ENCODE measurements around the gene STK11.

The STK11 gene

DNA sequence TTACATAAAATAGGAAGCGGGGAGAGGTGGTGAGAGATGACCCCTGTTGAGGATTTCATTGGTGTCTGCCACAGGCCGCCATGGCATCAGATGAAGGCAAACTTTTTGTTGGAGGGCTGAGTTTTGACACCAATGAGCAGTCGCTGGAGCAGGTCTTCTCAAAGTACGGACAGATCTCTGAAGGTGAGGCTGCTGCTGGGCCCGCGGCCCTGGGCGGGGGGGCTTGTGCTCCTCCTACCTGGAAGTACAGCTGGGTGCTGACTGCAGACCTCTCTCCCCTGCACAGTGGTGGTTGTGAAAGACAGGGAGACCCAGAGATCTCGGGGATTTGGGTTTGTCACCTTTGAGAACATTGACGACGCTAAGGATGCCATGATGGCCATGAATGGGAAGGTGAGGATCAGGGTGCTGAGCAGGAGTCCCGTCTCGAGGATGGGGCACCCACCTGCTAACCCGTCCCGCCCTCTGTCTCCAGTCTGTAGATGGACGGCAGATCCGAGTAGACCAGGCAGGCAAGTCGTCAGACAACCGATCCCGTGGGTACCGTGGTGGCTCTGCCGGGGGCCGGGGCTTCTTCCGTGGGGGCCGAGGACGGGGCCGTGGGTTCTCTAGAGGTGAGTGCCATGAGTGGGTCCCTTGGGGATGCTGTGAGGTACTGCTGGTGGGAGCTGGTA is 65.4 kb downstream of the STK11 start:
- no peaks in the 10 kb centered on the region for H3K9me3 ChIP-seq (ENCODE audit: control insufficient read depth, low read length)
- peaks cover 75% of the 10 kb centered on the region for H3K4me1 ChIP-seq (ENCODE audit: control insufficient read depth, insufficient read depth, low read length, poor library complexity, severe bottlenecking)
- no peaks in the 10 kb centered on the region for H3K27me3 ChIP-seq (replicated peaks; ENCODE audit: control insufficient read depth, insufficient read depth, low read length, poor library complexity, severe bottlenecking)
- H3K4me3 ChIP-seq (ENCODE audit: insufficient read depth, low read depth, low read length, poor library complexity, severe bottlenecking) = peak overlapping the region; percentile 73
- H3K27ac ChIP-seq (ENCODE audit: insufficient read depth, low read length, poor library complexity, severe bottlenecking) = peak overlapping the region; percentile 78
- H3K36me3 ChIP-seq (ENCODE audit: control insufficient read depth, insufficient read depth, low read length) = peaks cover 45% of the 10 kb centered on the region
- no peak for DNase-seq

DNA sequence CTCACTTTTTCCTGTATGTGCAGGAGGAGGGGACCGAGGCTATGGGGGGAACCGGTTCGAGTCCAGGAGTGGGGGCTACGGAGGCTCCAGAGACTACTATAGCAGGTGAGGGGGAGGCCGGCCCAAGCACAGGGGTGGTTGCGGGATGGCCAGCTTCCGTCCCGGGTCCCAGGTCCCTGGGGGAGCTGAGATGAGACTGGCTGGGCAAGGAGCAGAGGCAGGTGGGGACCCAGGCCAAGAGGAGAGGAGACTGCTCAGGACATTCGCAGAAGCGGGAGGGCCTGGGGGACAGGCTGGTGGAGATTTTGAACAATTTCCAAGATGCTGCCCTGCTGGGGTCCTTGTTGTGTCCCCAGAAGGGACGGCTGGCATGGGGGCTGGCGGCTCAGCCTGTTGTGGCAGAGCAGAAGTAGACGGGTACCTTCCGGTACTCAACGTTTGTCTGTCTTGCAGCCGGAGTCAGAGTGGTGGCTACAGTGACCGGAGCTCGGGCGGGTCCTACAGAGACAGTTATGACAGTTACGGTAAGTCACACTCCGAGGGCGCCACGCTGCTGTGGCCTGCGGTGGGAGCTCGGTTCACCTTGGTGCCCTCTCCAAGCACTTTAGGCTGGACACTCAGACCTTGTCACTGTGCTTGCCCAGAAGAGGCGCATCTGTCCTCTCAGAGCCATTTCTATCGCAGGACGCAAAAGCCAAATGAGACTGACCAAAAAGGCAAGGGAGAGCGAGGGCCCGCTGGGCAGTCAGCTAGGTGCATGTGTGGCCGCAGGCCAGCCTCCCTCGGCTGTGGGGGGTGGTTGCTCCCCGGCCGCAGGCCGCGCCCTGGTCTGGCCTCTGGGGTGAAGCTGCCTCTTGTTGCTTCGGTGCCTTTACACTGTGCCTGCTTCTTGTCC is 66.2 kb downstream of the STK11 start:
- Histone ChIP-seq H3K9me3 (ENCODE audit: control insufficient read depth, low read length) (no peaks in the 10 kb centered on the region), H3K27me3 (replicated peaks; ENCODE audit: control insufficient read depth, insufficient read depth, low read length, poor library complexity, severe bottlenecking) (no peaks in the 10 kb centered on the region), H3K4me1 (ENCODE audit: control insufficient read depth, insufficient read depth, low read length, poor library complexity, severe bottlenecking) (peaks cover 77% of the 10 kb centered on the region), H3K36me3 (ENCODE audit: control insufficient read depth, insufficient read depth, low read length) (peaks cover 45% of the 10 kb centered on the region), H3K27ac (ENCODE audit: insufficient read depth, low read length, poor library complexity, severe bottlenecking) (peak overlapping the region; percentile 23), H3K4me3 (ENCODE audit: insufficient read depth, low read depth, low read length, poor library complexity, severe bottlenecking) (peak overlapping the region; percentile 9)
- no peak for DNase-seq

DNA sequence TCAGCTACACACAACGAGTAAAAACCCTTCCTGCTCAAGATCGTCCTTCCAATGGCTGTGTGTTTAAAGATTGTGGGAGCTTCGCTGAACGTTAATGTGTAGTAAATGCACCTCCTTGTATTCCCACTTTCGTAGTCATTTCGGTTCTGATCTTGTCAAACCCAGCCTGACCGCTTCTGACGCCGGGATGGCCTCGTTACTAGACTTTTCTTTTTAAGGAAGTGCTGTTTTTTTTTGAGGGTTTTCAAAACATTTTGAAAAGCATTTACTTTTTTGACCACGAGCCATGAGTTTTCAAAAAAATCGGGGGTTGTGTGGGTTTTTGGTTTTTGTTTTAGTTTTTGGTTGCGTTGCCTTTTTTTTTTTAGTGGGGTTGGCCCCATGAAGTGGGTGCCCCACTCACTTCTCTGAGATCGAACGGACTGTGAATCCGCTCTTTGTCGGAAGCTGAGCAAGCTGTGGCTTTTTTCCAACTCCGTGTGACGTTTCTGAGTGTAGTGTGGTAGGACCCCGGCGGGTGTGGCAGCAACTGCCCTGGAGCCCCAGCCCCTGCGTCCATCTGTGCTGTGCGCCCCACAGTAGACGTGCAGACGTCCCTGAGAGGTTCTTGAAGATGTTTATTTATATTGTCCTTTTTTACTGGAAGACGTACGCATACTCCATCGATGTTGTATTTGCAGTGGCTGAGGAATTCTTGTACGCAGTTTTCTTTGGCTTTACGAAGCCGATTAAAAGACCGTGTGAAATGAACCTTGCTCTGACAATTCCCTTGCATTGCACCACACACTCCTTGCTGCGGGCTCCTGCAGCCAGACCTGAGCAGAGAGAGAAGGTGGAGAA is 67.1 kb downstream of the STK11 start:
- no peak overlapping the region for H3K4me3 ChIP-seq (ENCODE audit: insufficient read depth, low read depth, low read length, poor library complexity, severe bottlenecking)
- peak overlapping the region; percentile 23 for H3K27ac ChIP-seq (ENCODE audit: insufficient read depth, low read length, poor library complexity, severe bottlenecking)
- DNase-seq = no peak
- no peaks in the 10 kb centered on the region for H3K9me3 ChIP-seq (ENCODE audit: control insufficient read depth, low read length)
- no peaks in the 10 kb centered on the region for H3K27me3 ChIP-seq (replicated peaks; ENCODE audit: control insufficient read depth, insufficient read depth, low read length, poor library complexity, severe bottlenecking)
- peaks cover 52% of the 10 kb centered on the region for H3K36me3 ChIP-seq (ENCODE audit: control insufficient read depth, insufficient read depth, low read length)
- peaks cover 71% of the 10 kb centered on the region for H3K4me1 ChIP-seq (ENCODE audit: control insufficient read depth, insufficient read depth, low read length, poor library complexity, severe bottlenecking)

DNA sequence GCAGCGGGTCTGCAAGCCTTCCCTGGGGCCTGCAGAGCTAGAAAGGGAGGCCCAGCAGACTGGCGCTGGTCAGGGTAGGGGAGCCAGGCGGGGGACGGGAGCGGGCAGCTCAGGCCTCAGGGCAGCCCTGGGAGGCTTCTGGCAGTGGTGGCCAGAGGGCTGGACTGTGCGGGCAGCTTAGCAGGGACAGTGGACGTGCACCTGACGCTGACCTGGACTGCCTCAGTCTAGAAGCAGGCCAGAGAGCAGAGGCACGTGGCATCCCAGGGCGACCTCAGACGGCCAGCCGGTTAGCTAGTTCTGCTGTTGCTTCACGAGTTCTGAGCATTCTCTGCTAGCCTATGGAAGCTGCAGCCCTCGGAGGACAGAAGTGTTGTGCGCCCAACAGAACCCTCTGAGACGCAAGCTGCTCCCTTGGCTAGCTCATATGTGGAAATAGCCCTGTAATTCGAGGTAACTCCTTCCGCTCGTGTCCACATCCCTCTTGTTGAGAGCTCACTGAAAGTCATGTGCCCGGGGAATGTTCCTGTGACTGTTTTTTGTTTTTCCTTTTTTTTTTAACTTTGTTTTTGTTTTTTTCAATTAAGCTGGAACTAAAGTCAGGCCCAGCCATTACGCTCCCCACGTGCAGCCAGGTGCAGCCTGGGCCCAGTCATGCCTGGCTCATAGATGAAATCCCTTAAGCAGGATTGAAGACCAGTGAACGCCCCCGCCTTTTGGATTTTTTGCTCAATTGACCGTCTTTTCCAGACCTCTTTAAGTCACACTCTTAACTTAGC is 67.9 kb downstream of the STK11 start:
- Histone ChIP-seq H3K4me1 (ENCODE audit: control insufficient read depth, insufficient read depth, low read length, poor library complexity, severe bottlenecking) (peaks cover 63% of the 10 kb centered on the region), H3K27me3 (replicated peaks; ENCODE audit: control insufficient read depth, insufficient read depth, low read length, poor library complexity, severe bottlenecking) (no peaks in the 10 kb centered on the region), H3K4me3 (ENCODE audit: insufficient read depth, low read depth, low read length, poor library complexity, severe bottlenecking) (no peak overlapping the region), H3K27ac (ENCODE audit: insufficient read depth, low read length, poor library complexity, severe bottlenecking) (no peak overlapping the region), H3K36me3 (ENCODE audit: control insufficient read depth, insufficient read depth, low read length) (peaks cover 58% of the 10 kb centered on the region), H3K9me3 (ENCODE audit: control insufficient read depth, low read length) (no peaks in the 10 kb centered on the region)
- no peak for DNase-seq

DNA sequence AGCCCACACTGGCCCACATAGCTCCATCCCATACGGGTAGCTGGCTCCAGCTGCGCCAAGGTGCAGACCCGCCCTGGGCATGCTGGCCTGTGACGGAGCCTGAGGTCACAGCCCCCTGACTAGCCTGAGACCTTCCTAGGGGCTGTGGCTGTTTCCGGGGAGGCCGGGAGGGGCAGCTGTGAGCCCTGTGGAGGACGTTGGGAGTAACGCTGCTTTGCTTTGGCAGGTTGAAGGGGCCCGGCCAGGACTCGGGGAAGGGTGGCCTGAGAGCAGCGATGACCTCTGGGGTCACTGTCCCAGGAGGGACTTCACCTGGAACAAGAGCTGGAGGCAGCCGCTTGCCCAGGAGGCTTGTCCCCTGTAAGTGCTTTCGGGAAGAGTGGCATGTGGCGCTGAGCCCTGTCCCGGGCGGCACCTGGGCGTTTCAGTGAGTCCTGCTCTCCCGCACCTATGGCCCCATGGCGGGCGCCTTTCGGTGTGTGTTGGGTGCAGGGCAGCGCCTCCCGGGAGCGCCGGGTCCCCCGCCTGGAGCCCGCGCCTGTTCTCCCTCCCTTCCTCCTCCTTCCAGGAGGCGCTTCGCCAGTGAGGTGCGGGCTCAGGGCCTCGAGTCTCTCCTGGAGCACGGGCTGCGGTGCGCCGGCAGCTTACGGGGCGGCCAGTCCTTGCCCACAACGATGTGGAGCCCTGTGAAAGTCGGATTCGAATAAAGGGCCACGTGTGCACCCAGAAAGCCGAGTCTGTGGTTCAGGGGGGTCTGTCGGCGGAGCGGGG is 68.7 kb downstream of the STK11 start:
- peaks cover 66% of the 10 kb centered on the region for H3K36me3 ChIP-seq (ENCODE audit: control insufficient read depth, insufficient read depth, low read length)

DNA sequence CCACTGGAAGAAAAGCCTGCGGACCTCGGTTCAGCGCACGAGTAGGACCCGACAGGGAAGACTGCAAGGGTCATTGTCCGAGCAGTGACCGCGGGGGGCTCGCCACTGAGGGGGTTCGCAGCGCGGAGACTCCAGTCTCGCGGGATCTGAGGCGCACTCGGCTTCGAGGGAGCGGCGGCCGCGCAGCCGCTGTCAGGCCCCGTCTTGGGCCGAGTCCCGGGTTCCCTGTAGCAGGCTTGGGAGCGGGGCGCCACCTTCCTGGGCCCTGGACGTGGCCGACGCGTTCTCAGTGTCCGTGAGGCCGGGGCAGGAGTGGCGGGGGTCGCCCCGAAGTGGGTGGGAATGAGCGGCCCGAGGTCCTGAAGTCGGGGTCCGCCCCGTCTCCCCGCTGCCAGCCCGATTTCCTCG is 69.3 kb downstream of the STK11 start:
- Histone ChIP-seq H3K4me1 (ENCODE audit: control insufficient read depth, insufficient read depth, low read length, poor library complexity, severe bottlenecking) (peaks cover 56% of the 10 kb centered on the region), H3K27me3 (replicated peaks; ENCODE audit: control insufficient read depth, insufficient read depth, low read length, poor library complexity, severe bottlenecking) (no peaks in the 10 kb centered on the region), H3K9me3 (ENCODE audit: control insufficient read depth, low read length) (no peaks in the 10 kb centered on the region), H3K36me3 (ENCODE audit: control insufficient read depth, insufficient read depth, low read length) (peaks cover 69% of the 10 kb centered on the region), H3K4me3 (ENCODE audit: insufficient read depth, low read depth, low read length, poor library complexity, severe bottlenecking) (peak overlapping the region; percentile 47), H3K27ac (ENCODE audit: insufficient read depth, low read length, poor library complexity, severe bottlenecking) (peak overlapping the region; percentile 86)
- no peak for DNase-seq

More for the DNA sequence above, 68.7 kb downstream of the STK11 start:
- DNase-seq = no peak
- H3K9me3 ChIP-seq (ENCODE audit: control insufficient read depth, low read length) = no peaks in the 10 kb centered on the region
- no peaks in the 10 kb centered on the region for H3K27me3 ChIP-seq (replicated peaks; ENCODE audit: control insufficient read depth, insufficient read depth, low read length, poor library complexity, severe bottlenecking)
- H3K4me3 ChIP-seq (ENCODE audit: insufficient read depth, low read depth, low read length, poor library complexity, severe bottlenecking) = peak overlapping the region; percentile 47
- H3K4me1 ChIP-seq (ENCODE audit: control insufficient read depth, insufficient read depth, low read length, poor library complexity, severe bottlenecking) = peaks cover 58% of the 10 kb centered on the region
- peak overlapping the region; percentile 86 for H3K27ac ChIP-seq (ENCODE audit: insufficient read depth, low read length, poor library complexity, severe bottlenecking)

DNA sequence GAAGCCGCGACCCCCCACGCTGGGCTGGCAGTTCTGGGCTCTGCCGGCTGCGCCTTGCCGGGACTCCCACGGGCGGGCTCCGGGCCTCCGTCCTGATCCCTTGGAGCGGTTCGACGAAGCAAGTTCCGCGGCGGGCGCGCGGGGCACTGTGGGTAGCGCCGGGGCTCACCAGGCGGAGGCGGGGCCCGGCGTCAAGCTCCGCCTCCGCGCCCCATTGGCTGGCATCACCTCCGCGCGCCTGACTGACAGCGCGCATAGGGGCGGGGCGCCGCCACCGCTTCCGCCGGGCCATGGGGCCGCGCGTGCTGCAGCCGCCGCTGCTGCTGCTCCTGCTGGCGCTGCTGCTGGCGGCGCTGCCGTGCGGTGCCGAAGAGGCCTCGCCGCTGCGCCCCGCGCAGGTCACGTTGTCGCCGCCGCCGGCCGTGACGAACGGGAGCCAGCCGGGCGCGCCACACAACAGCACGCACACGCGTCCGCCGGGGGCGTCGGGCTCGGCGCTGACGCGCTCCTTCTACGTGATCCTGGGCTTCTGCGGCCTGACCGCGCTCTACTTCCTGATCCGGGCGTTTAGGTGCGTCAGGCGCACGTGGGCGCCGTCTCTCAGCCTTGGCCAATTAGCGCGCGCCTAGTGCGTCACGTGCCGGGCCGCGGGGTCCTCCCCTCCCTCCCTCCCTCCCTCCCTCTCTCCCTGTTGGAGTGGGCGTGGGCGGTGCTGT is 69.8 kb downstream of the STK11 start, which contains the start of gene FAM174C:
Gene FAM174C, plus strand, starts transcription at position 271 of the 716 bp plus-strand sequence. Its CDS starts 20 bp downstream, at position 291.
- peak; percentile 95 to 97 (median 96) for DNase-seq
- Histone ChIP-seq H3K27me3 (replicated peaks; ENCODE audit: control insufficient read depth, insufficient read depth, low read length, poor library complexity, severe bottlenecking) (no peaks in the 10 kb centered on the region), H3K4me3 (ENCODE audit: insufficient read depth, low read depth, low read length, poor library complexity, severe bottlenecking) (peak within 1 kb of the TSS; percentile 52), H3K27ac (ENCODE audit: insufficient read depth, low read length, poor library complexity, severe bottlenecking) (peak within 1 kb of the TSS; percentile 86), H3K36me3 (ENCODE audit: control insufficient read depth, insufficient read depth, low read length) (peaks cover 69% of the 10 kb centered on the region), H3K9me3 (ENCODE audit: control insufficient read depth, low read length) (no peaks in the 10 kb centered on the region), H3K4me1 (ENCODE audit: control insufficient read depth, insufficient read depth, low read length, poor library complexity, severe bottlenecking) (peaks cover 50% of the 10 kb centered on the region)

DNA sequence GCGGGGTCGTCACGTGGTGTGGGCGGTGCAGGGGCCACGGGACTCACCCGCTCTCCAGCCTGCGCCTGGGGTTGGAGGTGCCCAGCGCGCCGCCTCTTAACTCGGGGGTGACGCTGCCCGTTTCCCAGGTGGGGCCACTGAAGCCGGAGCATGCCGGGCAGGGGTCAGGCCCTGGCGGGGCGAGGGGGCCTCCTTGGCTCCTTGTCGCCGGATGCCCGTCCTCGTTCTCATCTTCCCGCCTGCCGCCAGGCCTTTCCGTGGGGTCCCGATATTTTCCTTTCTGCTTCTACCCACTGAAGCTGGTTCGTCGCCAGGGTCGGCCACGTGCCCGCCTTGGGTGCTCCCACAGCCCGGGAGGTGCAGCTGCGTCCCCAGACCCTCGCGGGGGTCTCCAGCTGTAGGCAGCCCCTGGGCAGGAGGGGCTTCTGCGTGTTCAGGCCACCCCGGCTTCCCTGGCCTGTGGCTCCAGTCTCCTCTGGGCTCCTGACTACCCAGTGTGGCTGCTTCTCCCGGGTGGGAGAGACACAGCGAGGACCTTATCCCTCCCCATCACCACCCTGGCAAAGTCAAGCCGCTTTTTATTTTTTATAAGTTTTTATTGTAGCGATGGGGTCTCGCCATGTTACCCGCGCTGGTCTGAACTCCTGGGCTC is 70.5 kb downstream of the STK11 start:
- no peaks in the 10 kb centered on the region for H3K27me3 ChIP-seq (replicated peaks; ENCODE audit: control insufficient read depth, insufficient read depth, low read length, poor library complexity, severe bottlenecking)
- peak overlapping the region; percentile 86 for H3K27ac ChIP-seq (ENCODE audit: insufficient read depth, low read length, poor library complexity, severe bottlenecking)
- no peaks in the 10 kb centered on the region for H3K9me3 ChIP-seq (ENCODE audit: control insufficient read depth, low read length)
- no peak for DNase-seq
- peaks cover 43% of the 10 kb centered on the region for H3K4me1 ChIP-seq (ENCODE audit: control insufficient read depth, insufficient read depth, low read length, poor library complexity, severe bottlenecking)
- peaks cover 65% of the 10 kb centered on the region for H3K36me3 ChIP-seq (ENCODE audit: control insufficient read depth, insufficient read depth, low read length)
- H3K4me3 ChIP-seq (ENCODE audit: insufficient read depth, low read depth, low read length, poor library complexity, severe bottlenecking) = peak overlapping the region; percentile 52

Data from effector memory CD4-positive, alpha-beta T cell (primary cell).